HEK293 (cell line): ENCODE results near the gene NKX1-1.

Experiments
- CTCF ChIP-seq: fragments of 450-650 bp; formaldehyde crosslinking; IDR thresholded peaks from 2 replicates; pipeline ENCODE4 v1.5.1; 2016; ENCODE audit warnings: missing biosample characterization, missing genetic modification characterization
- ZNF2 ChIP-seq: fragments of 450-650 bp; formaldehyde crosslinking; IDR thresholded peaks from 2 replicates; pipeline ENCODE4 v1.5.1; 2016; ENCODE audit warnings: missing biosample characterization, missing genetic modification characterization
- ZNF335 ChIP-seq: fragments of 450-650 bp; formaldehyde crosslinking; conservative IDR thresholded peaks from 2 replicates; pipeline ENCODE4 v1.5.1; 2016; ENCODE audit warnings: missing biosample characterization, missing genetic modification characterization
- ZNF37A ChIP-seq: fragments of 450-650 bp; IDR thresholded peaks from 2 replicates; pipeline ENCODE4 v1.5.1; 2018; ENCODE audit warnings: missing biosample characterization, missing genetic modification characterization
- ZNF677 ChIP-seq: fragments of 450-650 bp; IDR thresholded peaks from 2 replicates; pipeline ENCODE4 v1.5.0; 2018; ENCODE audit warnings: missing biosample characterization, mild to moderate bottlenecking, missing genetic modification characterization, moderate library complexity
- ZNF777 ChIP-seq: fragments of 450-650 bp; formaldehyde crosslinking; IDR thresholded peaks from 2 replicates; pipeline ENCODE4 v1.5.1; 2017; ENCODE audit warnings: missing biosample characterization, missing genetic modification characterization, borderline replicate concordance

GRCh38 chr4:1358421-1359143 lies 47.7 kb downstream of the NKX1-1 start:
- no peak for TF ChIP-seq CTCF
- no peak for TF ChIP-seq ZNF37A (tag by site-specific recombination)
- TF ChIP-seq ZNF677 (tag by site-specific recombination) = no peak
- no peak for TF ChIP-seq ZNF335 (tag by site-specific recombination)
- TF ChIP-seq ZNF2 (tag by site-specific recombination) = no peak
- no peak for TF ChIP-seq ZNF777 (tag by site-specific recombination)
